ENCODE results near the gene INTS11. TPM values are rescaled to one million over a fixed set of nuclear protein-coding genes. Genes with fewer than 3 reads are reported as not detected.

Gene INTS11
- total RNA-seq, 1 experiment from 2014 or later, result 254 TPM

DNA sequence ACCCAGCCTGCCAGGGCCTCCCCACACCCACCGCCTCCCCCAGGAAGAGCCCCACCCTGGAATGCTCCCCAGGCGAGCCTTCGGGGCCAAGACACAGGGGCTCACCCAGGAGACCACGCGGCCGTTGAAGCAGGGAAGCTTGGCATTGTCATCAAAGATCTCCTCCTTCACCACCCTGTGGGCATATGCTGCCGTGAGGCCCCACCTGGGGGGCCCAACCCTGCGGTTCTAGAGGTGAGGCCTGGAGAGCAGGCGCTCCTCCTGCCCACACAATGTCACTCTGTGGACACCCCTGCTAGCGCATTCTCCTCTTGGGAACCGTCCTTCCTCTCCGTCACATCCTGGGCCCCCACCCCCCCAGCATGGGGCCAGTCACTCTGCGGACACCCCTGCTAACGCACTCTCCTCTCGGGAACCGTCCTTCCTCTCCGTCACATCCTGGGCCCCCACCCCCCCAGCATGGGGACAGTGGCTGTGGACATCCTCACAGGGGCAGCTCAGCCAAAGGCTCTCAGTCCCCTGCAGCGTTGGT lies 18.2 kb upstream of the INTS11 start:
- Histone ChIP-seq H3K4me3 (ENCODE audit: low read length) (no peak overlapping the region), H4K20me1 (ENCODE audit: low read length) (no peaks in the 10 kb centered on the region), H3K4me2 (ENCODE audit: low read length) (no peak overlapping the region), H3K36me3 (ENCODE audit: low read depth, low read length) (peaks cover 41% of the 10 kb centered on the region), H3F3A (ENCODE audit: low read length, unreplicated experiment) (no peaks in the 10 kb centered on the region), H3K4me1 (ENCODE audit: insufficient read depth, low read length) (peaks cover 45% of the 10 kb centered on the region), H3K9me2 (replicated peaks; ENCODE audit: low read length) (no peaks in the 10 kb centered on the region), H3K27me3 (ENCODE audit: low read length) (no peaks in the 10 kb centered on the region), H3K9me3 (ENCODE audit: low read length) (no peaks in the 10 kb centered on the region), H3K79me2 (ENCODE audit: low read length) (peaks cover 66% of the 10 kb centered on the region), H2AFZ (ENCODE audit: low read length) (no peak overlapping the region), H3K9ac (ENCODE audit: low read length) (no peak overlapping the region), H3K27ac (ENCODE audit: low read length) (no peak overlapping the region)
- no peak for ATAC-seq
- intact Hi-C loops (cut with micrococcal nuclease), result no loop called here
- DNase-seq, result no peak
- BruUV-seq (replicated peaks), result no TSS peak
- ChIA-PET POLR2A (ENCODE audit: unreplicated experiment) (no interaction called here), CTCF (no interaction called here)
- no peak for TF ChIP-seq EZH2 (IDR thresholded peaks at IDR 0.05; ENCODE audit: low read length, unreplicated experiment)
- TF ChIP-seq, protein P1, sequence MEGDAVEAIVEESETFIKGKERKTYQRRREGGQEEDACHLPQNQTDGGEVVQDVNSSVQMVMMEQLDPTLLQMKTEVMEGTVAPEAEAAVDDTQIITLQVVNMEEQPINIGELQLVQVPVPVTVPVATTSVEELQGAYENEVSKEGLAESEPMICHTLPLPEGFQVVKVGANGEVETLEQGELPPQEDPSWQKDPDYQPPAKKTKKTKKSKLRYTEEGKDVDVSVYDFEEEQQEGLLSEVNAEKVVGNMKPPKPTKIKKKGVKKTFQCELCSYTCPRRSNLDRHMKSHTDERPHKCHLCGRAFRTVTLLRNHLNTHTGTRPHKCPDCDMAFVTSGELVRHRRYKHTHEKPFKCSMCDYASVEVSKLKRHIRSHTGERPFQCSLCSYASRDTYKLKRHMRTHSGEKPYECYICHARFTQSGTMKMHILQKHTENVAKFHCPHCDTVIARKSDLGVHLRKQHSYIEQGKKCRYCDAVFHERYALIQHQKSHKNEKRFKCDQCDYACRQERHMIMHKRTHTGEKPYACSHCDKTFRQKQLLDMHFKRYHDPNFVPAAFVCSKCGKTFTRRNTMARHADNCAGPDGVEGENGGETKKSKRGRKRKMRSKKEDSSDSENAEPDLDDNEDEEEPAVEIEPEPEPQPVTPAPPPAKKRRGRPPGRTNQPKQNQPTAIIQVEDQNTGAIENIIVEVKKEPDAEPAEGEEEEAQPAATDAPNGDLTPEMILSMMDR (conservative IDR thresholded peaks at IDR 0.05; ENCODE audit: low read depth, low read length), result no peak
- no peak for TF ChIP-seq EZH2phosphoT487 (IDR thresholded peaks at IDR 0.05; ENCODE audit: borderline replicate concordance, low read length)

DNA sequence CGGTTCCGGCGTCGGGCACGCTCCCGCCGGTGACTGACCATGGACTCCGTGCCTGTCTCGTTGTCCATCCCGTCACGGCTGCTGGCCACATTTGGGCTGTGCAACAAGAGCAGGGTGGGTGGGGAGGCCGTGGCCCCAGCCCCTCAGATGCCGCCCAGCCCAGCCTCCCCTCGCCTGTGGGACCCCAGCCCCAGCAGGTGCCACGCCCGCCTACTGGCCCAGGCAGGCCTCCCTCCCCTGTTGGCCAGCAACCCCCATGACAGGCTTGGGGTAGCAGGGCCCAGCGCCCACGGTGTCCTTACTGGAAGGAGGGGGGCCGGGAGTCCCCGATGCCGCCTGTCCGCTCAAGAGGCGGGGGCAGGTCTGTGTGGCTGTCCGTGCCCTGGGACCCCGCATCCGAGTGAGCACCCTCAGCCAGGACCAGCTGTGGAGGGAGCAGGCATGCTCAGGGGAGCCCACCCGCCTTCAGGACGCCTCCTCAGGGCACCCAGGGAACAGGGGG lies 17.7 kb upstream of the INTS11 start:
- ATAC-seq (no peak), DNase-seq (no peak)
- Histone ChIP-seq H3K4me2 (ENCODE audit: low read length) (no peak overlapping the region), H2AFZ (ENCODE audit: low read length) (no peak overlapping the region), H4K20me1 (ENCODE audit: low read length) (peaks cover 5% of the 10 kb centered on the region; the same call in 1 of the 2 replicates), H3K27ac (ENCODE audit: low read length) (no peak overlapping the region), H3K27me3 (ENCODE audit: low read length) (no peaks in the 10 kb centered on the region), H3K79me2 (ENCODE audit: low read length) (peaks cover 60% of the 10 kb centered on the region), H3F3A (ENCODE audit: low read length, unreplicated experiment) (no peaks in the 10 kb centered on the region), H3K4me3 (ENCODE audit: low read length) (no peak overlapping the region), H3K4me1 (ENCODE audit: insufficient read depth, low read length) (peaks cover 39% of the 10 kb centered on the region), H3K9ac (ENCODE audit: low read length) (no peak overlapping the region), H3K9me2 (replicated peaks; ENCODE audit: low read length) (no peaks in the 10 kb centered on the region), H3K9me3 (ENCODE audit: low read length) (no peaks in the 10 kb centered on the region), H3K36me3 (ENCODE audit: low read depth, low read length) (peaks cover 46% of the 10 kb centered on the region)
- intact Hi-C loops (cut with micrococcal nuclease), result no loop called here
- CTCF ChIA-PET, result no interaction called here
- POLR2A ChIA-PET (ENCODE audit: unreplicated experiment), result no interaction called here
- BruUV-seq (replicated peaks), result no TSS peak
- TF ChIP-seq EZH2 (IDR thresholded peaks at IDR 0.05; ENCODE audit: low read length, unreplicated experiment), result no peak
- TF ChIP-seq, protein P1 (conservative IDR thresholded peaks at IDR 0.05; ENCODE audit: low read depth, low read length), result no peak
- TF ChIP-seq EZH2phosphoT487 (IDR thresholded peaks at IDR 0.05; ENCODE audit: borderline replicate concordance, low read length), result no peak

DNA sequence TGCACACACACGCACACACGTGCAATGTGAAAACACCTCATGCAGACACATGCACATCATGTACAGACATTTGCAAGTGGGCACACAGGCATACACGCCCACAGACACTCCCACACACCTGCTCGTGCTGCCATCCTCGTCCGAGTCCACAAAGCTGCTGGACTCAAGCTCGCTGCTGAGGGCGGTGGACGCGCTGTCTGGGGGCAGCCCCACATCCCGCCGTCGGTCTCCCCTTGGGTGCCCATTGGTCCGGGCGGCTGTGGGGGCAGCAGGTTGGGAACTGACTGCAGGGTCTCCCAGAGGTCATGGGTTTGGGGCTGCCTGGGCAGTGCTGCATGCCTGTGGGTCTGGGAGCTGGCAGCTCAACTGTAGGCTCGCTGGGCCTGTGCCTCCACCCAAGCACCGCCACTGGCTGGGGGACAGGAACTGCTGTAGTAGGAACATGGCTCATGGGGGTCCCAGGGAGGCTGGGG lies 17.1 kb upstream of the INTS11 start:
- no TSS peak for BruUV-seq (replicated peaks)
- Histone ChIP-seq H3K36me3 (ENCODE audit: low read depth, low read length) (peaks cover 50% of the 10 kb centered on the region), H3K4me2 (ENCODE audit: low read length) (no peak overlapping the region), H4K20me1 (ENCODE audit: low read length) (peaks cover 5% of the 10 kb centered on the region; the same call in 1 of the 2 replicates), H3F3A (ENCODE audit: low read length, unreplicated experiment) (no peaks in the 10 kb centered on the region), H3K9ac (ENCODE audit: low read length) (no peak overlapping the region), H3K4me1 (ENCODE audit: insufficient read depth, low read length) (peaks cover 34% of the 10 kb centered on the region), H3K79me2 (ENCODE audit: low read length) (peaks cover 55% of the 10 kb centered on the region), H3K9me2 (replicated peaks; ENCODE audit: low read length) (no peaks in the 10 kb centered on the region), H3K27ac (ENCODE audit: low read length) (no peak overlapping the region), H2AFZ (ENCODE audit: low read length) (no peak overlapping the region), H3K9me3 (ENCODE audit: low read length) (no peaks in the 10 kb centered on the region), H3K4me3 (ENCODE audit: low read length) (no peak overlapping the region), H3K27me3 (ENCODE audit: low read length) (no peaks in the 10 kb centered on the region)
- ATAC-seq, result no peak
- TF ChIP-seq EZH2 (IDR thresholded peaks at IDR 0.05; ENCODE audit: low read length, unreplicated experiment) (no peak), EZH2phosphoT487 (IDR thresholded peaks at IDR 0.05; ENCODE audit: borderline replicate concordance, low read length) (no peak)
- TF ChIP-seq, protein P1 (conservative IDR thresholded peaks at IDR 0.05; ENCODE audit: low read depth, low read length), result no peak
- intact Hi-C loops (cut with micrococcal nuclease), result no loop called here
- CTCF ChIA-PET, result no interaction called here
- POLR2A ChIA-PET (ENCODE audit: unreplicated experiment), result no interaction called here
- no peak for DNase-seq

All from PC-3 (cell line).